Fibroblast of lung (primary cell): Measurements from ENCODE around the gene DDA1. TPM values are rescaled to one million over a fixed set of nuclear protein-coding genes. Genes with fewer than 3 reads are reported as not detected.

Experiments used
- DNase-seq, 2 donors: peaks; one replicate each; pipeline versions ENCODE4 v3.0.0 to v3.0.0-alpha.2; 2010; ENCODE audit warnings: low read depth in 2 of 2
- H2AFZ ChIP-seq: 2 replicates; pipeline ENCODE4 v1.5.1; 2012; ENCODE audit warnings: low read length, control low read depth, inconsistent platforms
- H3K27ac ChIP-seq: 2 replicates; pipeline ENCODE4 v1.5.1; 2011; ENCODE audit warnings: low read length, control low read depth; ENCODE audit not compliant: insufficient read depth
- H3K27me3 ChIP-seq: 2 replicates; pipeline ENCODE4 v1.5.1; 2011; ENCODE audit warnings: mild to moderate bottlenecking, low read length; ENCODE audit not compliant: control insufficient read depth, insufficient read depth
- H3K36me3 ChIP-seq: 2 replicates; pipeline ENCODE4 v1.5.1; 2011; ENCODE audit warnings: low read length; ENCODE audit not compliant: control insufficient read depth, insufficient read depth
- H3K4me1 ChIP-seq: 2 replicates; pipeline ENCODE4 v1.5.1; 2011; ENCODE audit warnings: low read length; ENCODE audit not compliant: control insufficient read depth, insufficient read depth; ENCODE audit errors: extremely low read depth
- H3K4me2 ChIP-seq: 2 replicates; pipeline ENCODE4 v1.5.1; 2011; ENCODE audit warnings: low read length, control low read depth; ENCODE audit not compliant: insufficient read depth; ENCODE audit errors: extremely low read depth
- H3K4me3 ChIP-seq, 4 experiments: fragments of 200-600 bp in 1 of 4; sonication (generic) in 1 of 4; replicated peaks in 1 of 4; 2 replicates each; pipeline ENCODE4 v1.5.1; 2011 to 2016; ENCODE audit warnings: low read length in 4 of 4, low read depth in 3 of 4, mild to moderate bottlenecking in 3 of 4, control low read depth in 2 of 4, inconsistent platforms in 1 of 4, mixed read lengths in 1 of 4; ENCODE audit not compliant: insufficient read depth in 1 of 4; ENCODE audit errors: control extremely low read depth in 1 of 4
- H3K79me2 ChIP-seq: 2 replicates; pipeline ENCODE4 v1.5.1; 2012; ENCODE audit warnings: mild to moderate bottlenecking, low read length, inconsistent platforms; ENCODE audit not compliant: control insufficient read depth, insufficient read depth
- H3K9ac ChIP-seq: 2 replicates; pipeline ENCODE4 v1.5.1; 2011; ENCODE audit warnings: mild to moderate bottlenecking, low read length, control low read depth; ENCODE audit not compliant: insufficient read depth
- H3K9me3 ChIP-seq: 2 replicates; pipeline ENCODE4 v1.5.1; 2012; ENCODE audit warnings: low read depth, low read length; ENCODE audit not compliant: control insufficient read depth, insufficient read depth
- H4K20me1 ChIP-seq: 2 replicates; pipeline ENCODE4 v1.5.1; 2011; ENCODE audit warnings: low read length; ENCODE audit not compliant: control insufficient read depth, insufficient read depth; ENCODE audit errors: extremely low read depth
- CTCF ChIP-seq, 2 donors: IDR thresholded peaks in 1 of 2; conservative IDR thresholded peaks in 1 of 2; 1 replicate in 1 of 2; 2 replicates in 1 of 2; pipeline ENCODE4 v1.5.1; 2011 to 2012; ENCODE audit warnings: low read length in 2 of 2, control low read depth in 1 of 2, inconsistent platforms in 1 of 2, low read depth in 1 of 2, mild to moderate bottlenecking in 1 of 2
- EZH2 ChIP-seq: IDR thresholded peaks from 2 replicates; pipeline ENCODE4 v1.5.1; 2012; ENCODE audit warnings: low read length, control low read depth, mild to moderate bottlenecking; ENCODE audit errors: missing control alignments
- polyA plus RNA-seq, 2 donors: library from polyadenylated mRNA; depleted of rRNA in 1 of 2; stranded (reverse) in 1 of 2; unstranded in 1 of 2; fragments of >200 nt; gene quantifications; 2 replicates each; pipeline ENCODE4 v1.2.1, GENCODE V29; 2011 to 2012; ENCODE audit warnings: missing spikeins in 1 of 2
- total RNA-seq: library from RNA; depleted of rRNA; stranded (reverse); fragments of >200 nt; gene quantifications from 2 replicates; pipeline ENCODE4 v1.2.1, GENCODE V29; 2014

DDA1 gene
- total and polyA plus RNA-seq, 2 donors (not counting 1 experiment from before 2014, with no cell fraction given), result 17.7 to 42.6 TPM

GRCh38 chr19:17347877-17348276 lies 38.5 kb downstream of the DDA1 start:
- Histone ChIP-seq H4K20me1 (no peaks in the 10 kb centered on the region), H3K9me3 (no peaks in the 10 kb centered on the region), H3K27ac (no peak overlapping the region), H3K79me2 (no peaks in the 10 kb centered on the region), H3K4me1 (no peaks in the 10 kb centered on the region), H2AFZ (no peak overlapping the region), H3K4me3 (no peak overlapping the region), H3K27me3 (peaks cover 3% of the 10 kb centered on the region), H3K9ac (no peak overlapping the region), H3K36me3 (no peaks in the 10 kb centered on the region), H3K4me2 (no peak overlapping the region)
- DNase-seq, result no peak
- TF ChIP-seq EZH2 (no peak), CTCF (conservative IDR thresholded peaks at IDR 0.05 in 1 of 2, IDR thresholded peaks at IDR 0.05 in 1 of 2; ENCODE audit: low read depth in 1 of 2, low read length in 2 of 2) (no peak)

- no peaks in the 10 kb centered on the region for H3K9me3 ChIP-seq
- peak overlapping the region in 1 of 4 experiments; percentile 27 for H3K4me3 ChIP-seq
- H3K4me2 ChIP-seq, result peak overlapping the region; percentile 17
- peak; percentile 45 to 67 for DNase-seq
- TF ChIP-seq EZH2, result no peak
- TF ChIP-seq CTCF (conservative IDR thresholded peaks at IDR 0.05 in 1 of 2, IDR thresholded peaks at IDR 0.05 in 1 of 2; ENCODE audit: low read depth in 1 of 2, low read length in 2 of 2), result no peak
- H4K20me1 ChIP-seq, result no peaks in the 10 kb centered on the region
- H3K36me3 ChIP-seq, result no peaks in the 10 kb centered on the region
- no peak overlapping the region for H3K27ac ChIP-seq
- no peaks in the 10 kb centered on the region for H3K4me1 ChIP-seq
- H2AFZ ChIP-seq, result peak overlapping the region; percentile 32
- H3K9ac ChIP-seq, result no peak overlapping the region
- H3K79me2 ChIP-seq, result no peaks in the 10 kb centered on the region
- H3K27me3 ChIP-seq, result peaks cover 3% of the 10 kb centered on the region
These were observed 39.3 kb downstream of the DDA1 start for GRCh38 chr19:17348700-17349099.

DNA sequence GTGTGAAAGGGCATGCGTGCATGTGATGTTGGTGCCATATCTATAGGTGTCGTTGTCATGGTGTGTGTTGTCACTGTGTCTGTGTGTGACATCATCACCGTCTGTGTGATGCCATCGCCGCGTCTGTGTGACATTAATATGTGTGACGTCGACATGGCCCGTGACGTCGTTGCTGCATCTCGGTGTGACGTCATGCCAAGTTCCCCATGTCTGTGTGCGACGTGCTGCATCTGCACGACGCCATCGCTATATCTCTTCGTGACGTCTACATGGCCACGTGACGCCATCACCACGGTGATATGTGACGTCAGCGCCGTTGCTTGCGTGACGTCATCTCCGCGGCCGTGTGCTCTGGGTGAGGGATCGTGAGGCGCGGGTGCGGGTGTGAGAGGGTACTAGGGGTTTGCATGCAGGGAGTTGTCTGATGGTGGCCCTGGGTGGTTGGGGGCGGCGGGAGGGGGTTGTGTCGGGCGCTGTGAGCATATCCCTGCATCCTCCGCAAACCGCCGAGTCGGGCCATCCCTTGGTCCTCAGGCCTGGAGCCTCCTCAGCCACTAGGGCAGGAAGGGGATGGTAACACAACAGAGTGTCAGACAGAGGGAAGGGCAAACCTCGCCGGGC lies 42.6 kb downstream of the DDA1 start:
- H3K4me3 ChIP-seq, result no peak overlapping the region
- H3K79me2 ChIP-seq, result no peaks in the 10 kb centered on the region
- no peaks in the 10 kb centered on the region for H3K36me3 ChIP-seq
- no peaks in the 10 kb centered on the region for H4K20me1 ChIP-seq
- no peak for TF ChIP-seq EZH2
- H3K27me3 ChIP-seq, result peaks cover 3% of the 10 kb centered on the region
- H3K9me3 ChIP-seq, result no peaks in the 10 kb centered on the region
- H2AFZ ChIP-seq, result no peak overlapping the region
- H3K4me2 ChIP-seq, result no peak overlapping the region
- H3K9ac ChIP-seq, result no peak overlapping the region
- no peak for DNase-seq
- H3K27ac ChIP-seq, result no peak overlapping the region
- H3K4me1 ChIP-seq, result no peaks in the 10 kb centered on the region
